SU-DHL-6 (cell line): Measurements from ENCODE around the gene RPL26.
"Not testable (repeated sequence)": the region's sequence is repeated elsewhere in the genome, so short reads cannot be mapped to it uniquely, and the experiment has no call there.

ENCODE experiments used
- H2AFZ ChIP-seq: fragments of 200-600 bp; sonication (generic); 2 replicates; pipeline ENCODE4 v1.6.1; 2014; ENCODE audit warnings: low read depth, mild to moderate bottlenecking, moderate library complexity, mixed read lengths, antibody characterized with exemption, low read length; ENCODE audit not compliant: severe bottlenecking
- H3F3A ChIP-seq: fragments of 200-600 bp; shearing (Covaris generic); 2 replicates; pipeline ENCODE4 v1.6.0; 2016; ENCODE audit warnings: antibody characterized with exemption, mild to moderate bottlenecking; ENCODE audit not compliant: insufficient read depth
- H3K27ac ChIP-seq: fragments of 200-600 bp; sonication (generic); 2 replicates; pipeline ENCODE4 v1.5.1; 2016; ENCODE audit warnings: low read depth, mild to moderate bottlenecking, low read length, moderate library complexity, mixed read lengths
- H3K27me3 ChIP-seq: fragments of 200-600 bp; sonication (generic), shearing (Covaris generic); 2 replicates; pipeline ENCODE4 v1.6.0; 2014; ENCODE audit warnings: mild to moderate bottlenecking, low read length
- H3K36me3 ChIP-seq: fragments of 200-600 bp; sonication (generic); 2 replicates; pipeline ENCODE4 v1.6.1; 2014; ENCODE audit warnings: mild to moderate bottlenecking, low read length, mixed read lengths
- H3K4me2 ChIP-seq: fragments of 300-600, 200-600 bp; shearing (Covaris generic), sonication (generic); 2 replicates; pipeline ENCODE4 v1.6.0; 2014; ENCODE audit warnings: low read length, low read depth, mild to moderate bottlenecking; ENCODE audit not compliant: poor library complexity, severe bottlenecking
- H3K4me3 ChIP-seq: fragments of 200-600 bp; sonication (generic); 2 replicates; pipeline ENCODE4 v1.5.1; 2014; ENCODE audit warnings: antibody characterized with exemption, low read length, mild to moderate bottlenecking, mixed read lengths; ENCODE audit not compliant: insufficient read depth, poor library complexity, severe bottlenecking
- H3K79me2 ChIP-seq: fragments of 200-600 bp; sonication (generic); 2 replicates; pipeline ENCODE4 v1.6.1; 2014; ENCODE audit warnings: mild to moderate bottlenecking, low read length, moderate library complexity; ENCODE audit not compliant: insufficient read depth
- H3K9ac ChIP-seq: fragments of 200-600 bp; sonication (generic); 2 replicates; pipeline ENCODE4 v1.7.0; 2014; ENCODE audit warnings: mild to moderate bottlenecking, low read length
- H3K9me2 ChIP-seq: fragments of 200-600 bp; sonication (generic); replicated peaks from 2 replicates; pipeline ENCODE4 v1.6.1; 2014; ENCODE audit warnings: low read length; ENCODE audit not compliant: insufficient read depth
- H3K9me3 ChIP-seq: fragments of 200-600 bp; sonication (generic); 2 replicates; pipeline ENCODE4 v1.6.1; 2014; ENCODE audit warnings: low read length, mixed read lengths; ENCODE audit not compliant: insufficient read depth
- H4K20me1 ChIP-seq: fragments of 200-600 bp; sonication (generic); 2 replicates; pipeline ENCODE4 v1.6.1; 2014; ENCODE audit warnings: low read depth, mild to moderate bottlenecking, antibody characterized with exemption, low read length, moderate library complexity, mixed read lengths
- CTCF ChIP-seq: fragments of 200-600 bp; sonication (generic); IDR thresholded peaks from one replicate; pipeline ENCODE4 v1.5.1; 2017; ENCODE audit warnings: antibody characterized with exemption, mild to moderate bottlenecking, low read length, moderate library complexity; ENCODE audit not compliant: insufficient read depth, poor library complexity, severe bottlenecking
- EZH2phosphoT487 ChIP-seq: fragments of 200-600 bp; sonication (generic), shearing (Covaris generic); conservative IDR thresholded peaks from 2 replicates; pipeline ENCODE4 v1.6.1; 2018; ENCODE audit warnings: mild to moderate bottlenecking, antibody characterized with exemption, low read length, moderate library complexity, mixed read lengths

RPL26 gene

GRCh38 chr17:8382880-8383142 lies 182 bp downstream of the RPL26 start:
- peak overlapping the region; percentile 68 for H3K27ac ChIP-seq
- H3K9me2 ChIP-seq: no peaks in the 10 kb centered on the region
- H3K4me3 ChIP-seq: peak overlapping the region; percentile 89
- H3K9ac ChIP-seq: peak overlapping the region; percentile 85
- H2AFZ ChIP-seq: no peak overlapping the region
- H3K27me3 ChIP-seq: no peaks in the 10 kb centered on the region
- H4K20me1 ChIP-seq: peaks cover 19% of the 10 kb centered on the region
- peaks cover 33% of the 10 kb centered on the region for H3K79me2 ChIP-seq
- H3F3A ChIP-seq: peaks cover 49% of the 10 kb centered on the region
- H3K9me3 ChIP-seq: no peaks in the 10 kb centered on the region
- TF ChIP-seq CTCF: no peak
- H3K36me3 ChIP-seq: peaks cover 37% of the 10 kb centered on the region
- H3K4me2 ChIP-seq: peak overlapping the region; percentile 81

GRCh38 chr17:8382052-8382879 lies 727 bp downstream of the RPL26 start:
- H3K4me3 ChIP-seq: peak overlapping the region; percentile 89
- H3K9me3 ChIP-seq: no peaks in the 10 kb centered on the region
- H3K9ac ChIP-seq: peak overlapping the region; percentile 85
- H3K4me2 ChIP-seq: peak overlapping the region; percentile 81
- H3K27ac ChIP-seq: peak overlapping the region; percentile 68
- H3K27me3 ChIP-seq: no peaks in the 10 kb centered on the region
- no peaks in the 10 kb centered on the region for H3K9me2 ChIP-seq
- no peak overlapping the region for H2AFZ ChIP-seq
- TF ChIP-seq CTCF (no peak), EZH2phosphoT487 (no peak)
- peaks cover 19% of the 10 kb centered on the region for H4K20me1 ChIP-seq
- H3K36me3 ChIP-seq: peaks cover 42% of the 10 kb centered on the region
- H3K79me2 ChIP-seq: peaks cover 33% of the 10 kb centered on the region
- H3F3A ChIP-seq: peaks cover 54% of the 10 kb centered on the region

- no peak for TF ChIP-seq CTCF
- TF ChIP-seq EZH2phosphoT487: no peak
- peaks cover 33% of the 10 kb centered on the region for H3K79me2 ChIP-seq
- H3K9me3 ChIP-seq: no peaks in the 10 kb centered on the region
- no peak overlapping the region for H3K4me3 ChIP-seq
- peaks cover 61% of the 10 kb centered on the region for H3F3A ChIP-seq
- H3K9me2 ChIP-seq: no peaks in the 10 kb centered on the region
- peak overlapping the region; percentile 81 for H3K4me2 ChIP-seq
- H3K27ac ChIP-seq: peak overlapping the region; percentile 38; the same call in 1 of the 2 replicates
- H3K36me3 ChIP-seq: peaks cover 44% of the 10 kb centered on the region
- H3K27me3 ChIP-seq: no peaks in the 10 kb centered on the region
- H4K20me1 ChIP-seq: peaks cover 19% of the 10 kb centered on the region
- no peak overlapping the region for H2AFZ ChIP-seq
- peak overlapping the region; percentile 85; the same call in 1 of the 2 replicates for H3K9ac ChIP-seq
These were observed 2.9 kb downstream of the RPL26 start for GRCh38 chr17:8380049-8380448.

GRCh38 chr17:8378117-8378516 lies 4.9 kb downstream of the RPL26 start:
- not testable (repeated sequence) for H2AFZ ChIP-seq, H3K4me2 ChIP-seq, H3K9me3 ChIP-seq, H3K9me2 ChIP-seq, H3K27me3 ChIP-seq, H3K9ac ChIP-seq, H3K4me3 ChIP-seq, H3K27ac ChIP-seq
- H4K20me1 ChIP-seq: peaks cover 19% of the 10 kb centered on the region
- peaks cover 44% of the 10 kb centered on the region for H3K36me3 ChIP-seq
- H3K79me2 ChIP-seq: peaks cover 33% of the 10 kb centered on the region
- H3F3A ChIP-seq: peaks cover 61% of the 10 kb centered on the region
